Pancreas (tissue), 10 donors: Measurements from ENCODE around the gene MTMR2. TPM values are rescaled to one million over a fixed set of nuclear protein-coding genes. Genes with fewer than 3 reads are reported as not detected.

Experiments
- ATAC-seq, 4 donors: fragments of 200-7000 bp; cut with Tn5 transposase; one replicate each; pipeline versions ENCODE4 v1.8.0 to v1.9.1; 2020; ENCODE audit warnings: mild to moderate bottlenecking in 4 of 4, moderate library complexity in 4 of 4
- DNase-seq, 6 donors: peaks; one replicate each; pipeline ENCODE4 v3.0.0-alpha.2; 2020
- FAIRE-seq: peaks from 2 replicates; lab custom pipeline; 2012; peaks lifted over from hg19 to GRCh38; lab: Jason Lieb, UNC
- H3K27ac ChIP-seq, 4 donors: fragments of 200-600 bp; sonication (generic); 1 replicate in 3 of 4; 2 replicates in 1 of 4; pipeline versions ENCODE4 v1.5.0 to v1.8.0; 2020
- H3K27me3 ChIP-seq, 4 donors: fragments of 200-600 bp; one replicate each; pipeline ENCODE4 v1.8.0; 2021
- H3K36me3 ChIP-seq, 3 donors: fragments of 200-600 bp; sonication (generic) in 1 of 3; one replicate each; pipeline versions ENCODE4 v1.5.0 to v1.8.0; 2020 to 2021
- H3K4me1 ChIP-seq, 3 donors: fragments of 200-600 bp; one replicate each; pipeline ENCODE4 v1.8.0; 2021
- H3K4me3 ChIP-seq, 4 donors: fragments of 200-600 bp; sonication (generic) in 2 of 4; one replicate each; pipeline versions ENCODE4 v1.5.0 to v1.8.0; 2020 to 2021
- H3K9me3 ChIP-seq, 4 donors: fragments of 200-600 bp; one replicate each; pipeline ENCODE4 v1.8.0; 2021
- WGBS, 2 donors: extraction: QIAGEN DNeasy Blood & Tissue Kit; methylation state at CpG; one replicate each; pipeline ENCODE4 v1.1.7; 2013; 5-methylcytosine and 5-hydroxymethylcytosine counted together
- intact Hi-C, 3 donors: fragments of 100-400 bp; cut with DNase I; formaldehyde crosslinking; loops; one replicate each; pipeline versions ENCODE4 v1.11.1 to v1.14.2; 2022
- polyA plus RNA-seq, 2 donors: library from polyadenylated mRNA; stranded (reverse); fragments of 200-250 nt; gene quantifications; one replicate each; pipeline ENCODE4 v1.2.3, GENCODE V29; 2013
- total RNA-seq, 6 donors: library from RNA; stranded (reverse); fragmentation: NEBNext Ultra II Directional in 4 of 6; extraction: Animal tissue kit (Norgen Biotek cat#: 25700) in 4 of 6; gene quantifications; one replicate each; pipeline versions ENCODE4 v1.2.1 to v1.2.4, GENCODE V29; 2021 to 2023
- TF ChIP-seq, protein P1 (sequence below), 4 donors: fragments of 200-600 bp; sonication (generic) in 3 of 4; IDR thresholded peaks; one replicate each; pipeline versions ENCODE4 v1.5.0 to v1.8.0; 2021; ENCODE audit warnings: antibody characterized with exemption in 4 of 4
- donor health status: healthy with polysubstance abuse.
- donor health status: DM: no; HTN: no; CAD: no; lungs with moderate emphysema.
- donor health status: DM: no; HTN: no; CAD: no.
- donor health status: control.
- donor health status: control.
- donor health status: Bipolar disorder and iron deficiency.
- donor health status: DM: yes; HTN: yes; CAD: no.
- donor health status: DM: no; HTN: no; CAD: no.
- donor health status: DM: no; HTN: no; CAD: no.
- donor health status: DM: yes; HTN: yes; CAD: no.

The MTMR2 gene
- total and polyA plus RNA-seq, 8 donors, result 5.1 to 14.4 (median 9.8) TPM

GRCh38 chr11:95795627-95796295, 128.1 kb downstream of the MTMR2 start:
- FAIRE-seq, result no peak
- Histone ChIP-seq H3K4me3 (no peak overlapping the region), H3K9me3 (no peaks in the 10 kb centered on the region), H3K36me3 (peaks cover 0 to 6% (median 0%) of the 10 kb centered on the region in 3 donors), H3K27ac (peak overlapping the region in 1 of 4 donors; percentile 25), H3K4me1 (peaks cover 0 to 37% (median 28%) of the 10 kb centered on the region in 3 donors), H3K27me3 (no peaks in the 10 kb centered on the region)
- intact Hi-C loops, result no loop called here
- peak in 3 of 4 donors; percentile 9 to 55 (median 36) for ATAC-seq
- TF ChIP-seq, protein P1, sequence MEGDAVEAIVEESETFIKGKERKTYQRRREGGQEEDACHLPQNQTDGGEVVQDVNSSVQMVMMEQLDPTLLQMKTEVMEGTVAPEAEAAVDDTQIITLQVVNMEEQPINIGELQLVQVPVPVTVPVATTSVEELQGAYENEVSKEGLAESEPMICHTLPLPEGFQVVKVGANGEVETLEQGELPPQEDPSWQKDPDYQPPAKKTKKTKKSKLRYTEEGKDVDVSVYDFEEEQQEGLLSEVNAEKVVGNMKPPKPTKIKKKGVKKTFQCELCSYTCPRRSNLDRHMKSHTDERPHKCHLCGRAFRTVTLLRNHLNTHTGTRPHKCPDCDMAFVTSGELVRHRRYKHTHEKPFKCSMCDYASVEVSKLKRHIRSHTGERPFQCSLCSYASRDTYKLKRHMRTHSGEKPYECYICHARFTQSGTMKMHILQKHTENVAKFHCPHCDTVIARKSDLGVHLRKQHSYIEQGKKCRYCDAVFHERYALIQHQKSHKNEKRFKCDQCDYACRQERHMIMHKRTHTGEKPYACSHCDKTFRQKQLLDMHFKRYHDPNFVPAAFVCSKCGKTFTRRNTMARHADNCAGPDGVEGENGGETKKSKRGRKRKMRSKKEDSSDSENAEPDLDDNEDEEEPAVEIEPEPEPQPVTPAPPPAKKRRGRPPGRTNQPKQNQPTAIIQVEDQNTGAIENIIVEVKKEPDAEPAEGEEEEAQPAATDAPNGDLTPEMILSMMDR (IDR thresholded peaks at IDR 0.05), result no peak
- 11 to 16% methylated on average over 3 of the region's 3 CpGs for WGBS, 2 donors
- DNase-seq, result no peak

DNA sequence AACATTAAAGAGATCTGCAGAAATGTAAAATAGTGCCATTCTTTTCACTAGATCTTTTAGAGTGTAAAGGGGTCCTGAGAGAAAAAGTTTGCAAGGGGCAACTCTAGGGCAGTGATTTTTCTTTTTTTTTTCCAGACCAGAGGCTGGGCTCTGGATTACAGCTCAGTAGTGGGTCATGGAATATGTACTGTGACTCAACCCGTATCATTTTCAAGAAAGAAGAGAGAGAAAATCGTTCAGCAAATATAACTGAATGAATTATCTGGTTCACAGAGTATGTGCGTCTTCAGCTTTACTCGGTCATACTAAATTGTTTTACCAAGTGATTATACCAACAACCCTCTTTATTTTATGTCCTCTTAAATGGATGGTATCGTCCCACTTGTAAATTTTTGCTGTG, 129.8 kb downstream of the MTMR2 start:
- TF ChIP-seq, protein P1 (IDR thresholded peaks at IDR 0.05), result no peak
- no peak for DNase-seq
- Histone ChIP-seq H3K27me3 (no peaks in the 10 kb centered on the region), H3K27ac (no peak overlapping the region), H3K4me1 (peaks cover 0 to 37% (median 28%) of the 10 kb centered on the region in 3 donors), H3K36me3 (no peaks in the 10 kb centered on the region), H3K9me3 (no peaks in the 10 kb centered on the region), H3K4me3 (no peak overlapping the region)
- intact Hi-C loops, result no loop called here
- no peak for ATAC-seq
- no peak for FAIRE-seq
- WGBS, 2 donors, result 88 to 89% methylated on average over 5 of the region's 5 CpGs

- no peak for DNase-seq
- H3K9me3 ChIP-seq, result no peaks in the 10 kb centered on the region
- H3K27me3 ChIP-seq, result no peaks in the 10 kb centered on the region
- H3K36me3 ChIP-seq, result no peaks in the 10 kb centered on the region
- TF ChIP-seq, protein P1 (IDR thresholded peaks at IDR 0.05), result no peak
- no peak overlapping the region for H3K4me3 ChIP-seq
- peaks cover 0 to 37% (median 35%) of the 10 kb centered on the region in 3 donors for H3K4me1 ChIP-seq
- intact Hi-C loops, result no loop called here
- ATAC-seq, result no peak
- H3K27ac ChIP-seq, result no peak overlapping the region
- no peak for FAIRE-seq
- WGBS, 2 donors, result 74 to 80% methylated on average over 4 of the region's 4 CpGs
These were observed 130.8 kb downstream of the MTMR2 start for GRCh38 chr11:95793116-95793515.

DNA sequence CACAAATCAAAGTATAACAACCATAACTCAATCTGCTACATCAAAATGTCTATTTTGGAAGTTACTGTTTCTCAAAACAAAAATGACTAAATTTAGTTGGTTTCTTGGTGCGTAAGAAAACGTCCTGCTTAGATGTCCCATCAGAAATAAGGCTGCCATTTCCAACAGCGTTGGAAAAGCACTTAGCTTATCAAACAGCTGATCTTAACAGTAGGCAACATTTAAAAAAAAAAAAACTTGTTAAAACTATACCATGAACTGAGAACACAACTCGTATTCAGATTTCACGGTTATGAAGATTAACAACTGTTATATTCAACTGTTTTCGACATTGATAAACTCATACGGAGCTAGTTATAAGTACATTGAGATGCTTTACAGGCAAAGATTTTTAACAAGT, 131.2 kb downstream of the MTMR2 start:
- 81 to 87% methylated on average over 7 of the region's 7 CpGs for WGBS, 2 donors
- no peak for DNase-seq
- no peak for ATAC-seq
- Histone ChIP-seq H3K4me1 (peaks cover 0 to 37% (median 37%) of the 10 kb centered on the region in 3 donors), H3K27ac (no peak overlapping the region), H3K4me3 (peak overlapping the region in 1 of 4 donors; percentile 81), H3K27me3 (no peaks in the 10 kb centered on the region), H3K36me3 (no peaks in the 10 kb centered on the region), H3K9me3 (no peaks in the 10 kb centered on the region)
- no peak for FAIRE-seq
- intact Hi-C loops, result no loop called here
- TF ChIP-seq, protein P1 (IDR thresholded peaks at IDR 0.05), result no peak

DNA sequence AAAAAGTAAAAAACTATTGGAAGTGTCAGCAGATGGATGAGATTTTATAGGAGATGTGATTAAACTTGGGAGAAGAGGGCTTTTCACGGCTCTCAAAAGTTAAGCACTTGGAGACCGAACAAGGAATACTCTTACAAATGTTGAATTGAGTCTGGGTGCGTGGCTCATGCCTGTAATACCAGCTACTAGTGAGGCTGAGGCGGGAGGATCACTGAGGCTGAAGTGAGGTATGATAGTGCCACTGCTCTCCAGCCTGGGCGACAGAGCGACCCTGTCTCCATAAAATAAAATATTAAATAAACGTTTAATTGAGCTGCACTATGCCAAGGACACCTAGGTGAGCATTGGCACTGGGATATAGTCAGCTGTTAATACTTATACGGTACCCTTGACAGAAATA, 131.7 kb downstream of the MTMR2 start:
- intact Hi-C loops, result no loop called here
- no peak for FAIRE-seq
- TF ChIP-seq, protein P1 (IDR thresholded peaks at IDR 0.05), result no peak
- Histone ChIP-seq H3K27me3 (no peaks in the 10 kb centered on the region), H3K36me3 (no peaks in the 10 kb centered on the region), H3K4me1 (peaks cover 0 to 37% (median 37%) of the 10 kb centered on the region in 3 donors), H3K9me3 (no peaks in the 10 kb centered on the region), H3K4me3 (peak overlapping the region in 2 of 4 donors; percentile 81 to 94), H3K27ac (peak overlapping the region in 1 of 4 donors; percentile 100)
- no peak for DNase-seq
- WGBS, 2 donors, result 43 to 50% methylated on average over 8 of the region's 8 CpGs
- ATAC-seq, result no peak
